Skeletal muscle cell (primary cell): Measurements from ENCODE around the gene CCIN.
A peak's percentile ranks its signal among the peaks of the same experiment; 100 is the strongest.
"Not testable (repeated sequence)": the region's sequence is repeated elsewhere in the genome, so short reads cannot be mapped to it uniquely, and the experiment has no call there.

Experiments
- DNase-seq: peaks from one replicate; pipeline ENCODE4 v3.0.0-alpha.2; 2010; ENCODE audit warnings: low read depth
- H3K4me3 ChIP-seq: 2 replicates; pipeline ENCODE4 v1.5.1; 2011; ENCODE audit warnings: low read depth, mild to moderate bottlenecking, control low read depth, low read length, moderate library complexity

Gene CCIN

DNA sequence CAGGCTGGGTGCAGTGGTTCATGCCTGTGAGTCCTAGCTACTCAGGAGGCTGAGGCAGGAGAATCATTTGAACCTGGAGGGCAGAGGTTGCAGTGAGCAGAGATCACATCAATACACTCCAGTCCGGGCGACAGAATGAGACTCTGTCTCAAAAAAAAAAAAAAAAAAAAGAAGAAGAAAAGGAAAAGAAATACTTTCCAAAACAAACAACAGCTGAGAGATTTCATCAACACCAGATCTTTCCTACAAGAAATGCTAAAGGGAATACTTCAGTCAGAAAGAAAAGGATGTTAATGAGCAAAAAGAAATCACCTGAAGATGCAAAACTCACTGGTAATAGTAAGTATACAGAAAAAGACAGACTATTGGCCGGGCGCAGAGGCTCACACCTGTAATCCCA is 8.4 kb downstream of the CCIN start:
- DNase-seq: no peak
- H3K4me3 ChIP-seq: no peak overlapping the region

DNA sequence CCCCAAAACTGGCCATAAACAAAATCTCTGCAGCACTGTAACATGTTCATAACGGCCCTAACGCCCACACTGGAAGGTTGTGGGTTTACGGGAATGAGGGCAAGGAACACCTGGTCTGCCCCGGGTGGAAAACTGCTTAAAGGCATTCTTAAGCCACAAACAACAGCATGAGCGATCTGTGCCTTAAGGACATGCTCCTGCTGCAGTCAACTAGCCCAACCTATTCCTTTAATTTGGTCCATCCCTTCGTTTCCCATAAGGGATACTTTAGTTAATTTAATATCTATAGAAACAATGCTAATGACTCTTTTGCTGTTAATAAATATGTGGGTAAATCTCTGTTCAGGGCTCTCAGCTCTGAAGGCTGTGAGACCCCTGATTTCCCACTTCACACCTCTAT is 11.1 kb downstream of the CCIN start:
- H3K4me3 ChIP-seq, DNase-seq: not testable (repeated sequence)

DNA sequence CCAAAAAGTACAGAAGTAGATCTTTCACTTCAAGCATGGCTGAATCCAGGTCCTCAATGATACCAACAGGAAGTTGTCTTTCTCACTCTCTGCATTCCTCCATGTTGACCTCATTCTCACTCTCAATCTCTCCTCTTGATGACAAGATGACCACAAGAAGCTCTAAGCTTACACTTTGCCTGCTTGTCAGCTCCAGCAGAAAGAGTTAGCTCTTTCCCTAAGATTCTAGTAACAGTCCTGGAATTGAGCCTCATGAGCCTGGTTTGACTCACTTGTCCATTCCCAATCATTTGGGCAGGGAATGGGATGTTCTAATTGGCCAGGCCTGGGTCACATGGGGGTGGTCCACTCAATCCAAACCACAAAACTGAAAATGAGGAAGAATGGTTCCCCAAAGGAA is 18.2 kb downstream of the CCIN start:
- DNase-seq: peak; percentile 85

DNA sequence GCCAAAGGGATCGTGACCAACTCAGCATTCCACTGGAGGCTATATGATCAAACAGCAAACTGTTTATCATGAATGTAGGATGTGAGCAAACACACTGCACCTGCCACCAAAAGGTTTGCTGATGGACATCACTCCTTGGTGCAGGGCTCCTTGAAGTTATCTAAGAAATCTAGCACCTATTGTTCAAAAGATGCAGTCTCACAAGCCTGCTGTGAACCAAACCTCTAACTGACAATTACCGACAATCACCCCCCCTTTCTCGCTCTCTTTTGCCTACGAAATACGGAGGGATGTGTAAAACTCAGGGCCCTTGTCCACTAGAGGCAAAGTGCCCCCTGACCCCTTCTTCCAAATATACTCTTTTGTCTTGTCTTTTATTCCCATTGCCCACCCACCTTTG is 19.0 kb downstream of the CCIN start:
- no peak for DNase-seq
- H3K4me3 ChIP-seq: no peak overlapping the region

More for the DNA sequence above, 18.2 kb downstream of the CCIN start:
- H3K4me3 ChIP-seq: no peak overlapping the region

DNA sequence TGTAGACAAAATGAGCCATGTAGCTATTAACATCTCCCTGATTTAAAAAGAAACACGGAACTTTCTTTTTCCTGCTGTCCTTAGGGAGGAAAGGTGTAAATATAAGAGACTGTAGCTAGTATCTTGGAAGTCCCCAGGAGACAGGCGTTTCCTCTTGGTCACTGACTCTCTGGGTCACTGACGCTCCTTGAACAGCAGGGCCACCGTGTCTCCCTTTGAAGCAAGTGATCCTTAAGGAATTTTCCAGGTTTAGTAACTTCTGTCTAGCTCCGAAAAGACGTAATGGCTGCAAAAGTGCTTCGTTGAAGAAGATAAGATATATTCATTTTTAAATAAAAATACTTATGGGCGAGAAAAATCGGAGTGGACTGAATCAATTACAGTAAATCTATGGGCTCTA is 20.8 kb downstream of the CCIN start:
- peak overlapping the region; percentile 93 for H3K4me3 ChIP-seq

DNA sequence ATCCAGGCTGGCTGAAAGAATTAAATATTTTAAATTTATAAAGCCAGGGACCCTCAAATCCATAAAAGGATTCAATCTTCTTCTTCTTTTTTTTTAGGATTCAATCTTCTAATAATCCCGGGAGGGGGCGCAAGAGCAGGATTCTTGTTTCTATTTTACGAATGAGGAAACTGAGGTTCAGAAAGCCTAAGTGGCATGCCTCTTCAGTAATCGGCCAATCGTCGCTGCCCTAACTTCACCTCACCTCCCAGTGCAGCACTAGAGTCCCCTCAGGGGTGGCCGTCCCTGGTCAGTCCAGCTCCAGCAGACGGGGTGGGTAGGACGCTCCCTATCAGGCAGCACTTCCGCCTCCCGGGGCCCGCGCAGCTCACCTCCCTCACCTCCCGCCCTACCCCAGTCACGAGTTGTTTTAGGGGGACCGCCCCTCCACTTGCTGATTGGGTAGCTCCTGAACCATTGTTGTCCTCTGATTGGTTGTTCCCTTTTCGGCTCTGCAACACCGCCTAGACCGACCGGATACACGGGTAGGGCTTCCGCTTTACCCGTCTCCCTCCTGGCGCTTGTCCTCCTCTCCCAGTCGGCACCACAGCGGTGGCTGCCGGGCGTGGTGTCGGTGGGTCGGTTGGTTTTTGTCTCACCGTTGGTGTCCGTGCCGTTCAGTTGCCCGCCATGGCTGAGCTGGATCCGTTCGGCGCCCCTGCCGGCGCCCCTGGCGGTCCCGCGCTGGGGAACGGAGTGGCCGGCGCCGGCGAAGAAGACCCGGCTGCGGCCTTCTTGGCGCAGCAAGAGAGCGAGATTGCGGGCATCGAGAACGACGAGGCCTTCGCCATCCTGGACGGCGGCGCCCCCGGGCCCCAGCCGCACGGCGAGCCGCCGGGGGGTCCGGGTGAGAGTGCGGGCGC is 21.5 kb downstream of the CCIN start, which contains the start of gene CLTA:
CLTA (plus strand) TSS at position 534 of the 902 bp plus-strand sequence; CDS start at position 670, 136 bp downstream.
- DNase-seq: peak; percentile 95
- H3K4me3 ChIP-seq: peak within 1 kb of the TSS; percentile 93

More for the DNA sequence above, 20.8 kb downstream of the CCIN start:
- no peak for DNase-seq

DNA sequence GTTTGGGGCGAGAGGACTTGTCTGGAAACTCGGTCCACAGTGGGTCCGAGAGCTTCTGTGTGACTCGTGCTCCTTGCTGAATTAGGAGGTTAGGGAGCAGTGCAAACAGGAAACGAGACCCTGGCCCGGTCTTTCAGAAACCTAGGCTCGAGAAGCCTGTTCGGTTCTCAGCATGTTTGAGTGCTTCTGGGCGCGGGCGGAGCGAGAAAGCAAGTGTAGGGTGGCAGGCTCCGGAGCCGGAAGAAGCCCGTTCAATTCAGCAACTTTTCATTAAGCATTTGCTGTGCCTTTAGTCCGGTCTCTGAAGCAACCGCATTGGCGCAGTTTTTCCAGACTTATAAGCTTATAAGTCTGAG is 22.1 kb downstream of the CCIN start:
- H3K4me3 ChIP-seq: peak overlapping the region; percentile 93
- DNase-seq: no peak

DNA sequence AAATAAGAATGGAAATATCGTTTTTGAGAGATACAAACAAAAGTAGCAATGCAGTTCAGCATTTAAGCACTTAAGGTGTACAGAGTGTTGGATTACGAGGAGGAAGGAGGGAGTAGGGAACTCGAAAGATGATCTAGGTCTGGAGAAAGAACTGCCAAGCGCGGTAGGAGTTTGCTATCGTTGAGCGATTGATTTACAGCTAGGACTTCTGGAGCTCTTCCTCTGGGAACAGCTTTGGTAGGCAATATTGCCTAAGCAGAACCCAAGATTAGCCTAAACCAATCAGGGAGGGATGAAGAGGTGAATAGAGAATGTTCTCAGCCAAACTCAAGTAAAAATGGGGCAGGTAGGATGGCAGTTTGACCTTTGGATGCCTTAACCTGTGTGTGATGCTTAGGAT is 22.5 kb downstream of the CCIN start:
- DNase-seq: no peak

DNA sequence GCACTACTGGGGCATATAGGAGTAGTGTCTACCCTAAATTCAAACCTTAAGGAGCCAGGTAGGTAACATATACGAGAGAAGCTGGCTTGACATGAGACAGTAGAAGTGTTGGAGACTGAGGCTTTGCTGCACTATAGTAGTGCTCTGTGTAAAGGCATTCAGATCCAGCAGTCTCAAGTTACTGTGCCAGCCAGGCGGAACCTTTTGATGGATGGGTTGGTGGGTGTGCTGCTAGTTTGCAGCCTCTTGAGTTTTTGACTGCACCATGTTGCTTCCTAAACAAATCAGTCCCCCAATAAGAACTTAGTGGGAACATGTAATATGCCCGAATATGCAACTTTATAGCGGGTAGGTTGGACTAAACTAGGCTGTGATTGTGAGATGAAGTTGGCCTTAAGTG is 23.0 kb downstream of the CCIN start:
- peak overlapping the region; percentile 93 for H3K4me3 ChIP-seq
- no peak for DNase-seq

More for the DNA sequence above, 22.5 kb downstream of the CCIN start:
- H3K4me3 ChIP-seq: peak overlapping the region; percentile 93

DNA sequence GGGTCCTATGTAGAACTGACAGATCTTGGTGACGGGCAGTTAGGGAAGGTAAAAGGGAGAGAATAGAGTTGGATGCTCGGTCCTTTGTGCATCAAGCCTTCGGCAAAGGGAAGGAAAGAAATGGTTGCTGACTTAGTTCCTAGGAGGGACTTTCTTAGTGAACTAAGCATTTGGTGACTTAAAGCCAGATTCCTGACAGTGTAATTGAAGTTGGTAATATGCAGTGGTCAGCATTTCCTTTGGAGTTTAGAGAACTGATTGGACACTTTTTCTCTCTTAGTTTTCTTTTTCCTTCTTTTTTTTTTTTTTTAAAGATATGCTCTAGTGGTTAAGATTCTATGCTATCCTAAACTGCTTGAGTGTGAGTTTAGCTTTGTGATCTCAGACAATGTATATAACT is 23.8 kb downstream of the CCIN start:
- peak overlapping the region; percentile 93 for H3K4me3 ChIP-seq
- no peak for DNase-seq

DNA sequence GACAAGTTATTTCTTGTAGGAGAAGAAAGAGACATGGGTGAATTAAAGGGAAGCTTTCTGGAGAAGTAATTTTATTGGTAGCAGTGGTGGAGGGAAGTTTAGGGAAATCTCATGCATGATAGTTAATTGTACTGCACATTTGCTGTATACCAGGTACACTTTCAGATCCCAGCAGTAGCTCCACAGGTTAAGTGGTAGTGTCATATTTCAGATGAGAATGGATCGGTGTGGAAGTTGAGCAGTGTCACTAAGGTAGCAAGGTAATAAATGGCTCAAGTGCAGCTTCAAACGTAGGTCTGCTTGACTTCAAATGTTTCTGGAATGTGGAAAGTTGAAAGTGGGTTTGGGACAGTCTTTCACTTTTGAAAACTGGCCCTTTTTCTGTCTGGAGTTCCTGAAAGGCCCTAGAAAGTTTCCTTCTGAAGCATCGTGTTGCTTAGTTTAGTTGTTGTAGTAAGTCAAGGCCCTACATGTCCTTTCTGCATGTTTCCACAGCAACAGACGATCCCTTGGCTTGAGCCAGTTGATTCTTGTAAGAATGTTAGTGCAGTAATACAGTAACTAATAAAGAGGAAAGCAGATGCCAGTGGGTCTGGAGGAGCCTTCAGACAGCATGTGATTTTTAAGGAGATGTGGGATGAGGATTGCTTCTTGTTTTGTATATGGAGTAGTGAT is 25.3 kb downstream of the CCIN start:
- DNase-seq: no peak
- no peak overlapping the region for H3K4me3 ChIP-seq

DNA sequence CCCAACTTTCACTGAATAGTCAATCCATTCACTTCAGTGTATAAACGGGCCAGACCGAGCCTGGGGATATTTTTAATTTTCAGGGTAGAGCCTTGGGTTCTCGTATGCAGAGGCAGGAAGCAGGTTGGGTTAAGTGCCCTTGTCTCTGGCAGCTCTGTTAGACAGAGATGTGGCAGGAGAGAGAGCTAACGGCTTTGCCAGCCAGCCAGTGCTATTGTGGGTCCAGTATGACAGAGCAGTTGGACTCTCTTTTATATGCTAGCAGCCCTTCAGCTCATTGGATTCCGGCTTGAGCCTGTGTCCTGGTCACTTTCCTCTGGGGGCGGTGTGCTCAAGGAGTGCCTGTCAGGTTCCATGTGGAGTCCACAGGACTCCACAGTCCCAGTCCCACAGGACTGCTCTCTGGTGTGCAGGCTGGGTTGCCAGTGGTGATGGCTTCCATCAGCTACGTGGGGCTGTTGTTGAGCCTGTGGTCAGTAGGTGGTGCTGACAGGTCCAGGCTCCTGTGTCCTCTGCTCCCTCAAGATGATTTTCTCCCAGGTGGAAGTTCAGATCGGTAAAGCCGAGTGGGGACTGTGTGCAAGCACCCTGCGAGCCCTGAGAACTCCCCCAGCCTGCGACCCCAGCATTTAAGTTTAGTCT is 35.8 kb downstream of the CCIN start:
- no peak overlapping the region for H3K4me3 ChIP-seq
- DNase-seq: no peak

DNA sequence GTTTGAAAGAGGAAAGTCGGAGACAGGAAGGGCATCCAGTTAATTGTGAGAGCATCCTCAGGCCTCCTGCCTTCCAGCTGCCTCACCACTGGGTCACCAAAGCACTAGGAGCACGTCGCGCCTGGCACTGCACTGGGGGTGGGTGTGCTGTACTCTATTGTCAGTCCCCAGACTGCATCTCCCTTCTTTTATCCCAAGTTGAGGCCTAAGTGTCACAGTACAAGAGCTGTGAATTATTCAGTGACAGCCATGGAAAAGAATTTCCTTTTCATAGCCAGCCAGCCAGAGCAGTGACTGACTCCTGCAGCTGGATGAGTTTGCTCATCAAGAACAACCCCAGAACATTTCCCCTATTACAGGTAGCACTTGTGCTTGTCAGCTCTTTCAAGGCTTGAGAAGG is 37.8 kb downstream of the CCIN start:
- no peak overlapping the region for H3K4me3 ChIP-seq
- DNase-seq: no peak

DNA sequence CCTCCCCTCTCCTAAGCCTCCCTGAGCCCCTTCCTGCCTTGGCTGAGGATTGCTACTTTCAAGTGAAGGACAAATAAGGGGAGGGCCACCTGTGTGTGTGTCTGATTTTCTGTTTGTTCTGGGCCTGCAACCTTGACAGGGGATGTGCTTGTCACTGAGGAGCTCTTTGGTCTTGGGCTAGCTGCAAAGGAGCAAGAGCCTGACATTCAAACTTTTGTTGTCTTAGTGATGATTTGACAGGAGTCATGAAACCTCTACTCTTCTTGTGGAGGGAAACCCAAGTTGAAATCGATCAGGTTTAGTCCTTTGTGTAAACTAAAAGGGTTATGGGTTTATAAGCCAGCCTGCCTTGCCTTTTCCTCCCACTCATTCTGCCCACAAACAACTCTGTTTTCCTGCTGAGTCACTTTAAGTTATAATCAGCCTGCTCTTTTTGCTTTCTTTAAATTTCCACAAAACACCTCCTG is 38.4 kb downstream of the CCIN start:
- H3K4me3 ChIP-seq: no peak overlapping the region
- no peak for DNase-seq

DNA sequence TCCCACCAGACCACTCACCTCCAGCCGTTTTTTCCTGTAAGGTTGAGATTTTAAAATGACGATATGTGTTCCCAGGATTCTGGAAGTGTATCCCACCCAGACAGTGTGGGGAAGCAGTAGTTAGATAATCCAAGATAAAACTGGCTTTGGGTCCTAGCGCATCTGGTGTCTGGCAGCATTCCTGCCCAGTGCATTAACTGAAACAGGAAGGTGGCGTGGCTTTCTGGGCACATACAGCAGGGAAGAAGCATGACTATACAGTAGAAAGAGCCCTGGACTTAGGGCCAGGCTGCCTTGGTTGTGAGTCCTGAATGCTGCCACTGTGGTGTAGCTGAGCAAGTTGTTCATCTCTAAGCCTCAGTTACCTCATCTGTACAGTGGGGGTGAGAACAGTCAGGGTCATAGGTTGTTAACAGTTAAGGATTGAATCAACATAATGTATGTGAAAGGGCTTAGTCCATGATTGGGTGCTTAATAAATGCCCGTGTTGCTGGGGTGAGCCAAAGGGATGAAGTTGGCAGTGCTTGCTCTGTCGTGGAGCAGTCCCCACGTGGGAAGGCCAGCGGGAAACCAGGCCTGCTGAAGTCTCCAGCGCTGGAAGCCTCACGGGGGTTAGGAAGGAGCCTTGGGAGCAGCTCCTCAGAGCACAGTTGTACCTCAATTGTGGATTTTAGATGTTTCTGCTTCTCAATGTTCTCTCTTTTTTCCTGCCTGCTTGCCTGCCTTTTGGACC is 39.5 kb downstream of the CCIN start:
- no peak overlapping the region for H3K4me3 ChIP-seq
- no peak for DNase-seq

DNA sequence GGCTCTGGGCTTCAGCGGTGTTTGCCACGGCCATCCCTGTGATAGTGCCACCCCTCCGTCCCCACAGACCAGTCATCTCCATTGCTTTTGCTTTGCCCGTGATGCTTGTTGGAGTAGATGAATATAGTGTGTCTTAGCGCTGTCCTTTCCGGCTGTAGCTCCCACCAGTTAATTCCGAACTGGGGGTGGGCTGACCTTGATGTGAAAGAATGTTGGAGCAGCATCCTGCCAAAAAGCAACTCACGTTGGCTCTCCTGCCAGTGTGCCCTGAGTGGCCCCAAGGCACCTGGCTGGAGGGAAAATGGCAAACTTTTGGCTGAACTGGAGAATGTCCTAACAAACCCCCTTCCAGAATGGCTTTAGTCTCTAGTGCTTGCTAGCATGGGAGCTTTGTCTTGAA is 41.5 kb downstream of the CCIN start:
- H3K4me3 ChIP-seq: no peak overlapping the region
- no peak for DNase-seq

DNA sequence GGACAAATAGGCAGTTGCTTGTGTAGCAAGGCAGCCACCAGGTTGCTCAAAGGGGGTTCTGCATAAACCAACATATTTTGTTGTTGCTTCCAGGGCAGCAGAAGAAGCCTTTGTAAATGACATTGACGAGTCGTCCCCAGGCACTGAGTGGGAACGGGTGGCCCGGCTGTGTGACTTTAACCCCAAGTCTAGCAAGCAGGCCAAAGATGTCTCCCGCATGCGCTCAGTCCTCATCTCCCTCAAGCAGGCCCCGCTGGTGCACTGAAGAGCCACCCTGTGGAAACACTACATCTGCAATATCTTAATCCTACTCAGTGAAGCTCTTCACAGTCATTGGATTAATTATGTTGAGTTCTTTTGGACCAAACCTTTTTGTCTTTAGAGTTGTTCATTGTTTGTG is 42.3 kb downstream of the CCIN start:
- H3K4me3 ChIP-seq: no peak overlapping the region
- no peak for DNase-seq

DNA sequence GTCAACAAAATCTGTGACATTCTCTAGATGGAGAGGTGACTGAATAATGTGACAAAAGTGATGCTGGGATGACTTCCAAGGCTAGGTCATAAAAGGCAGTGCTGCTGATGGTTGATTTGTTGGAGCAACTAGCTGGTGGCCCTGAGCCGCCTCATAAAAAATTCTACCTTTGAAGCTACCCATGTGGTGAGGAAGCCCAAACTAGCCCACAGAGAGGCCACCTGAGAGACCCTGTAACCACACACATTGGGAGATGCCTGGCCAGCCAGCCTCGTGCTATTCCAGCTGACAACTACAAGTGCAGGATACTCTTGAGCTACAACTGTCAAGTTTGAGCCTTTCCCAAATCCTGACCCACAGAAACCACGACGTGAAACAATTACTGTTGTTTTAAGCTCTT is 44.2 kb downstream of the CCIN start:
- DNase-seq: no peak
- no peak overlapping the region for H3K4me3 ChIP-seq

DNA sequence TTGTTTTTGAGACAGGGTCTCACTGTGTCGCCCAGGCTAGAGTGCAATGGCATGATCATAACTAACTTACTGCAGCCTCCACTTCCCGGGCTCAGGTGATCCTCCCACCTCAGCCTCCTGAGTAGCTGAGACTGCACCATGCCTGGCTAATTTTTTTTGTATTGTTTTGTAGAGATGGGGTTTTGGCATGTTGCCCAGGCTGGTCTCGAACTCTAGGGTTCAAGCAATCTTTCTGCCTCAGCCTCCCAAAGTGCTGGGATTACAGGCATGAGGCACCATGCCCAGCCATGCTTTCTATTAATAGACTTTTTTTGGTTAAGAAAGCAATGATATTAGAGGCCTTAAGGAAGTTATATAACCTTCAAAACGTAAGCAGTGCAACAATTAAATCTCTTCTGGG is 44.8 kb downstream of the CCIN start:
- H3K4me3 ChIP-seq: no peak overlapping the region
- DNase-seq: no peak

DNA sequence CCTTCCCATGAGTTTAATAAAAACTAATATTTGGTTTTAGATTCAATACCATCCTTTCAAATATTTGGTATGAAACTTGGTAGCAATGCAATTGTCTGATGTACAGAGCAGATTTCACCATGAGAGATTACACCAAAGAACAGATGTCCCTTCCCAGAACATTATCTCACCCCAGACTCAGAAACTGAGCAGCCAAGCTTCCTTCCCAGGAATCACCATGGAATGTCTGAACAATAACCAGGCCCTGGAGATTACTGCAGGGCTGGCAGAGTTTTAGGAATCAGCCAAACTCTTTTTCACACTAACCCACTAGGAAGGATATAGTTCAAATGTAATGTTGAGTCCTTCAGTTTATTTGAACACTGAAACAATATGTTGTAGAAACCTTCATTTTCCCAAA is 45.4 kb downstream of the CCIN start:
- peak; percentile 32 for DNase-seq
- H3K4me3 ChIP-seq: no peak overlapping the region
